Colonic mucosa (tissue), 4 donors: ENCODE results near the gene CAPN15. TPM values are rescaled to one million over a fixed set of nuclear protein-coding genes. Genes with fewer than 3 reads are reported as not detected.

Experiments
- DNase-seq: peaks from one replicate; pipeline ENCODE4 v3.0.0-alpha.2; 2020
- H3K27ac ChIP-seq: fragments of 200-600 bp; one replicate; pipeline ENCODE4 v1.8.0; 2021
- H3K27me3 ChIP-seq: fragments of 200-600 bp; one replicate; pipeline ENCODE4 v1.8.0; 2021
- H3K36me3 ChIP-seq: fragments of 200-600 bp; one replicate; pipeline ENCODE4 v1.8.0; 2021
- H3K4me1 ChIP-seq: fragments of 200-600 bp; one replicate; pipeline ENCODE4 v1.8.0; 2021; ENCODE audit warnings: mild to moderate bottlenecking
- H3K4me3 ChIP-seq: fragments of 200-600 bp; one replicate; pipeline ENCODE4 v1.8.0; 2021
- H3K9ac ChIP-seq, 2 donors: one replicate each; pipeline ENCODE4 v1.7.0; 2013; ENCODE audit warnings: control low read depth in 2 of 2, low read depth in 2 of 2, low read length in 2 of 2
- H3K9me3 ChIP-seq: fragments of 200-600 bp; one replicate; pipeline ENCODE4 v1.8.0; 2021
- intact Hi-C: fragments of 100-400 bp; cut with DNase I; formaldehyde crosslinking; loops from one replicate; pipeline ENCODE4 v1.14.1; 2022
- total RNA-seq, 2 donors: library from RNA; stranded (reverse); fragmentation: NEBNext Ultra II Directional in 1 of 2; extraction: Animal tissue kit (Norgen Biotek cat#: 25700) in 1 of 2; gene quantifications; one replicate each; pipeline ENCODE4 v1.2.1, GENCODE V29; 2021
- TF ChIP-seq, protein P1 (sequence below): fragments of 200-600 bp; IDR thresholded peaks from one replicate; pipeline ENCODE4 v1.8.0; 2022; ENCODE audit warnings: antibody characterized with exemption, mild to moderate bottlenecking
- donor health status: healthy.
- donor health status: DM: no; HTN: no; CAD: no.
- donor health status: DM: no; HTN: no; CAD: no.

CAPN15 gene
- total RNA-seq, 2 donors from 2014 or later = 74.6 to 139 TPM

GRCh38 chr16:583815-584591 lies 56.5 kb downstream of the CAPN15 start:
- intact Hi-C loops = no loop called here

GRCh38 chr16:585351-585750 lies 57.8 kb downstream of the CAPN15 start:
- no peaks in the 10 kb centered on the region for H3K36me3 ChIP-seq
- H3K4me1 ChIP-seq = no peaks in the 10 kb centered on the region
- no peak for DNase-seq
- TF ChIP-seq, protein P1, sequence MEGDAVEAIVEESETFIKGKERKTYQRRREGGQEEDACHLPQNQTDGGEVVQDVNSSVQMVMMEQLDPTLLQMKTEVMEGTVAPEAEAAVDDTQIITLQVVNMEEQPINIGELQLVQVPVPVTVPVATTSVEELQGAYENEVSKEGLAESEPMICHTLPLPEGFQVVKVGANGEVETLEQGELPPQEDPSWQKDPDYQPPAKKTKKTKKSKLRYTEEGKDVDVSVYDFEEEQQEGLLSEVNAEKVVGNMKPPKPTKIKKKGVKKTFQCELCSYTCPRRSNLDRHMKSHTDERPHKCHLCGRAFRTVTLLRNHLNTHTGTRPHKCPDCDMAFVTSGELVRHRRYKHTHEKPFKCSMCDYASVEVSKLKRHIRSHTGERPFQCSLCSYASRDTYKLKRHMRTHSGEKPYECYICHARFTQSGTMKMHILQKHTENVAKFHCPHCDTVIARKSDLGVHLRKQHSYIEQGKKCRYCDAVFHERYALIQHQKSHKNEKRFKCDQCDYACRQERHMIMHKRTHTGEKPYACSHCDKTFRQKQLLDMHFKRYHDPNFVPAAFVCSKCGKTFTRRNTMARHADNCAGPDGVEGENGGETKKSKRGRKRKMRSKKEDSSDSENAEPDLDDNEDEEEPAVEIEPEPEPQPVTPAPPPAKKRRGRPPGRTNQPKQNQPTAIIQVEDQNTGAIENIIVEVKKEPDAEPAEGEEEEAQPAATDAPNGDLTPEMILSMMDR = no peak
- H3K4me3 ChIP-seq = no peak overlapping the region
- intact Hi-C loops = no loop called here
- no peaks in the 10 kb centered on the region for H3K9me3 ChIP-seq
- H3K27ac ChIP-seq = no peak overlapping the region
- no peaks in the 10 kb centered on the region for H3K27me3 ChIP-seq
- no peak overlapping the region for H3K9ac ChIP-seq

More at GRCh38 chr16:583815-584591, 56.5 kb downstream of the CAPN15 start:
- TF ChIP-seq, protein P1 = no peak
- Histone ChIP-seq H3K36me3 (no peaks in the 10 kb centered on the region), H3K27me3 (no peaks in the 10 kb centered on the region), H3K4me1 (no peaks in the 10 kb centered on the region), H3K27ac (no peak overlapping the region), H3K9ac (no peak overlapping the region), H3K4me3 (no peak overlapping the region), H3K9me3 (no peaks in the 10 kb centered on the region)
- no peak for DNase-seq

DNA sequence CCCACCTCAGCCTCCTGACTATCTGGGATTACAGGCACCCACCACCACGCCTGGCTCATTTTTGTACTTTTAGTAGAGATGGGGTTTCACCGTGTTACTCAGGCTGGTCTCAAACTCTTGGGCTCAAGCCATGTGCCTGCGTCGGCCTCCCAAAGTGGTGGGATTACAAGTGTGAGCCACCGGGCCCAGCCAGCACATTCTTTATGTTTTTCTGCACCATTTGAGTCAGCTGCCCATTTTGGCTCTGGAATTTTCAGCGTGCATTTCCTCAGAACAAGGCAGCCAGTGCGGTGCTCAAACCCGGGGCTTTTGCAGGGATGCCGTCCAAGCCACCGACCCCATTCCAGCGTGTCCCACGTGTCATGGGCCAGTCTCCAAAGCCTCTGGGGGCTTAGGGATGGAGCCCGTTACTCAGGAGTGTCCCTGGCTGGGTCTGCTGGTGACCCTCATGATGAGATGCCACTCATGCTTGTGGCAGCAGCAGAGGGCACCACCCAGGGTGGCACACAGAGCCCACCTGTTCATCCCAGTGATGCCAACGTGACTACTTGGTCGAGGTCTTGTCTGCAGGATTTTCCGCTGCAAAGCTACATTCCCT lies 58.6 kb downstream of the CAPN15 start:
- H3K27me3 ChIP-seq = no peaks in the 10 kb centered on the region
- no peak overlapping the region for H3K4me3 ChIP-seq
- peaks cover under 1% of the 10 kb centered on the region for H3K4me1 ChIP-seq
- TF ChIP-seq, protein P1 = no peak
- intact Hi-C loops = no loop called here
- no peak for DNase-seq
- H3K36me3 ChIP-seq = no peaks in the 10 kb centered on the region
- H3K27ac ChIP-seq = no peak overlapping the region
- H3K9ac ChIP-seq = peak overlapping the region in 1 of 2 donors; percentile 12
- no peaks in the 10 kb centered on the region for H3K9me3 ChIP-seq

- intact Hi-C loops = no loop called here
- TF ChIP-seq, protein P1 = no peak
- Histone ChIP-seq H3K36me3 (no peaks in the 10 kb centered on the region), H3K9ac (peak overlapping the region; percentile 35 to 46), H3K27ac (no peak overlapping the region), H3K27me3 (no peaks in the 10 kb centered on the region), H3K4me3 (no peak overlapping the region), H3K4me1 (peaks cover 6% of the 10 kb centered on the region), H3K9me3 (no peaks in the 10 kb centered on the region)
- DNase-seq = no peak
Observed at GRCh38 chr16:586645-587590, 59.4 kb downstream of the CAPN15 start.

DNA sequence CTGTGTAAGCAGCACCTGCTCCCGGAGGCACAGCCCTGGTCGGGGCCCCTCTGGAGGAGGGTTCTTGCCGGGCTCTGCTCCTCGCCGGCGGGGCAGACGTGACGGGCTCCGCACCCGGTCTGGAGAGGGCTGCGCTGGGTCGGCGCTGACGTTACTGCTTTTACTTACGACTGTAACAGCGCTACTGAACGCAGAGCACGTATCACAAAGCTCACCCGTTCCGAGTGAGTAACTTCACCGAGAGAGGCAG lies 61.1 kb downstream of the CAPN15 start:
- H3K27ac ChIP-seq = peak overlapping the region; percentile 97
- no peaks in the 10 kb centered on the region for H3K9me3 ChIP-seq
- H3K4me3 ChIP-seq = peak overlapping the region; percentile 81
- TF ChIP-seq, protein P1 = no peak
- H3K4me1 ChIP-seq = peaks cover 20% of the 10 kb centered on the region
- H3K27me3 ChIP-seq = no peaks in the 10 kb centered on the region
- peak overlapping the region; percentile 84 to 88 for H3K9ac ChIP-seq
- intact Hi-C loops = no loop called here
- no peaks in the 10 kb centered on the region for H3K36me3 ChIP-seq
- no peak for DNase-seq
